ENCODE data around the gene VPS51.

DNA sequence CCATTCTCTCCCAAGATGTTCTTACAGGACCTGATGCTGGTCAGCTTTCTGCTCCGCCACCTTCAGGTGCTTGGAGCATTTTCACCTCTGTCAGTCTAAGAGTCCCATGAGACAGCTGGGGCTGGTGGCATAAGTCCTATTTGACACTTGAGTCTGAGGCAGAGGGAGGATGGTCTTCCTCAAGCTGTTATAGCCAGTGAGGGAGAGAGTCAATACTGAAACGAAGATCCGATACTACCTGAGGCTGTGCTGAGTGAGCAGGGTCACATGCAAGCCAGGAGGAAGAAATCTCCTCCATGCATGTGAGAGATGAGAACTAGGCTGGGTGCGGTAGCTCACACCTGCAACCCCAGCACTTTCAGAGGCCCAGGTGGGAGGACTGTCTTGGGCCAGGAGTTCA lies 6.4 kb upstream of the VPS51 start:
- TF ChIP-seq, protein P1, sequence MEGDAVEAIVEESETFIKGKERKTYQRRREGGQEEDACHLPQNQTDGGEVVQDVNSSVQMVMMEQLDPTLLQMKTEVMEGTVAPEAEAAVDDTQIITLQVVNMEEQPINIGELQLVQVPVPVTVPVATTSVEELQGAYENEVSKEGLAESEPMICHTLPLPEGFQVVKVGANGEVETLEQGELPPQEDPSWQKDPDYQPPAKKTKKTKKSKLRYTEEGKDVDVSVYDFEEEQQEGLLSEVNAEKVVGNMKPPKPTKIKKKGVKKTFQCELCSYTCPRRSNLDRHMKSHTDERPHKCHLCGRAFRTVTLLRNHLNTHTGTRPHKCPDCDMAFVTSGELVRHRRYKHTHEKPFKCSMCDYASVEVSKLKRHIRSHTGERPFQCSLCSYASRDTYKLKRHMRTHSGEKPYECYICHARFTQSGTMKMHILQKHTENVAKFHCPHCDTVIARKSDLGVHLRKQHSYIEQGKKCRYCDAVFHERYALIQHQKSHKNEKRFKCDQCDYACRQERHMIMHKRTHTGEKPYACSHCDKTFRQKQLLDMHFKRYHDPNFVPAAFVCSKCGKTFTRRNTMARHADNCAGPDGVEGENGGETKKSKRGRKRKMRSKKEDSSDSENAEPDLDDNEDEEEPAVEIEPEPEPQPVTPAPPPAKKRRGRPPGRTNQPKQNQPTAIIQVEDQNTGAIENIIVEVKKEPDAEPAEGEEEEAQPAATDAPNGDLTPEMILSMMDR (IDR thresholded peaks at IDR 0.05): no peak
- TF ChIP-seq POLR2A (IDR thresholded peaks at IDR 0.05): no peak
